Suprapubic skin (tissue), 4 donors: Measurements from ENCODE around the gene MTSS2. TPM values are rescaled to one million over a fixed set of nuclear protein-coding genes. Genes with fewer than 3 reads are reported as not detected.

Source experiments
- DNase-seq, 2 donors: peaks; one replicate each; pipeline ENCODE4 v3.0.0-alpha.2; 2019; ENCODE audit warnings: low spot score in 2 of 2
- H3K27ac ChIP-seq: fragments of 200-600 bp; sonication (generic); one replicate; pipeline ENCODE4 v1.5.1; 2019
- H3K27me3 ChIP-seq: fragments of 200-600 bp; sonication (generic); one replicate; pipeline ENCODE4 v1.5.1; 2019
- H3K36me3 ChIP-seq: fragments of 200-600 bp; sonication (generic); one replicate; pipeline ENCODE4 v1.5.1; 2019
- H3K4me1 ChIP-seq: fragments of 200-600 bp; sonication (generic); one replicate; pipeline ENCODE4 v1.5.1; 2019
- H3K4me3 ChIP-seq: fragments of 200-600 bp; sonication (generic); one replicate; pipeline ENCODE4 v1.5.1; 2019; ENCODE audit warnings: mild to moderate bottlenecking
- H3K9me3 ChIP-seq: fragments of 200-600 bp; sonication (generic); one replicate; pipeline ENCODE4 v1.5.1; 2019
- CTCF ChIP-seq, 2 donors: fragments of 200-600 bp in 1 of 2; fragments of 450-650 bp in 1 of 2; sonication (generic) in 1 of 2; IDR thresholded peaks; one replicate each; pipeline ENCODE4 v1.5.1; 2016 to 2019; ENCODE audit warnings: antibody characterized with exemption in 2 of 2, mild to moderate bottlenecking in 1 of 2, moderate library complexity in 1 of 2
- EP300 ChIP-seq: sonication (generic); formaldehyde crosslinking; IDR thresholded peaks from one replicate; pipeline ENCODE4 v1.6.1; 2017; ENCODE audit warnings: antibody characterized with exemption
- POLR2A ChIP-seq, 2 donors: fragments of 450-650 bp; IDR thresholded peaks; one replicate each; pipeline ENCODE4 v1.6.1; 2017; ENCODE audit warnings: antibody characterized with exemption in 2 of 2, mild to moderate bottlenecking in 2 of 2, moderate library complexity in 2 of 2
- POLR2AphosphoS5 ChIP-seq, 3 donors: sonication (generic); formaldehyde crosslinking; IDR thresholded peaks; one replicate each; pipeline ENCODE4 v1.6.1; 2017; ENCODE audit warnings: antibody characterized with exemption in 3 of 3
- WGBS: methylation state at CpG from one replicate; pipeline ENCODE4 v1.1.5; 2018; 5-methylcytosine and 5-hydroxymethylcytosine counted together
- total RNA-seq, 4 donors: library from RNA; depleted of rRNA; stranded (reverse); fragments of >200 nt; gene quantifications; one replicate each; pipeline ENCODE4 v1.1.0, GENCODE V29; 2016

MTSS2 gene
- total RNA-seq, 4 donors from 2014 or later, result 30.1 to 58.7 (median 42.6) TPM

GRCh38 chr16:70653406-70653805 lies 32.4 kb downstream of the MTSS2 start:
- TF ChIP-seq POLR2A (IDR thresholded peaks at IDR 0.05) (no peak), CTCF (IDR thresholded peaks at IDR 0.05) (no peak), EP300 (no peak), POLR2AphosphoS5 (IDR thresholded peaks at IDR 0.05) (no peak)
- H3K4me3 ChIP-seq, result no peak overlapping the region
- peaks cover 14% of the 10 kb centered on the region for H3K4me1 ChIP-seq
- WGBS, result 85% methylated on average over 4 of the region's 4 CpGs
- H3K36me3 ChIP-seq, result peaks cover 4% of the 10 kb centered on the region
- no peaks in the 10 kb centered on the region for H3K27me3 ChIP-seq
- no peak for DNase-seq
- no peaks in the 10 kb centered on the region for H3K9me3 ChIP-seq
- H3K27ac ChIP-seq, result no peak overlapping the region

GRCh38 chr16:70652322-70652721 lies 33.5 kb downstream of the MTSS2 start:
- peaks cover 14% of the 10 kb centered on the region for H3K4me1 ChIP-seq
- H3K27ac ChIP-seq, result no peak overlapping the region
- H3K4me3 ChIP-seq, result no peak overlapping the region
- no peaks in the 10 kb centered on the region for H3K9me3 ChIP-seq
- no peak for TF ChIP-seq POLR2A (IDR thresholded peaks at IDR 0.05)
- no peak for TF ChIP-seq CTCF (IDR thresholded peaks at IDR 0.05)
- TF ChIP-seq POLR2AphosphoS5 (IDR thresholded peaks at IDR 0.05), result no peak
- TF ChIP-seq EP300, result no peak
- WGBS, result 82% methylated on average over 2 of the region's 2 CpGs
- DNase-seq, result no peak
- no peaks in the 10 kb centered on the region for H3K27me3 ChIP-seq
- peaks cover 4% of the 10 kb centered on the region for H3K36me3 ChIP-seq

- peaks cover 14% of the 10 kb centered on the region for H3K4me1 ChIP-seq
- H3K4me3 ChIP-seq, result no peak overlapping the region
- no peak for DNase-seq
- no peaks in the 10 kb centered on the region for H3K9me3 ChIP-seq
- H3K27ac ChIP-seq, result no peak overlapping the region
- no peaks in the 10 kb centered on the region for H3K27me3 ChIP-seq
- 80% methylated on average over 3 of the region's 3 CpGs for WGBS
- peaks cover 8% of the 10 kb centered on the region for H3K36me3 ChIP-seq
- TF ChIP-seq POLR2AphosphoS5 (IDR thresholded peaks at IDR 0.05), result no peak
- TF ChIP-seq EP300, result no peak
- TF ChIP-seq CTCF (IDR thresholded peaks at IDR 0.05), result no peak
- no peak for TF ChIP-seq POLR2A (IDR thresholded peaks at IDR 0.05)
Observed at GRCh38 chr16:70651524-70651923, 34.3 kb downstream of the MTSS2 start.

GRCh38 chr16:70650216-70650615 lies 35.6 kb downstream of the MTSS2 start:
- DNase-seq, result no peak
- no peak overlapping the region for H3K27ac ChIP-seq
- H3K4me3 ChIP-seq, result no peak overlapping the region
- no peaks in the 10 kb centered on the region for H3K27me3 ChIP-seq
- no peaks in the 10 kb centered on the region for H3K9me3 ChIP-seq
- peaks cover 3% of the 10 kb centered on the region for H3K36me3 ChIP-seq
- peaks cover 14% of the 10 kb centered on the region for H3K4me1 ChIP-seq
- no peak for TF ChIP-seq POLR2AphosphoS5 (IDR thresholded peaks at IDR 0.05)
- TF ChIP-seq POLR2A (IDR thresholded peaks at IDR 0.05), result no peak
- no peak for TF ChIP-seq CTCF (IDR thresholded peaks at IDR 0.05)
- no peak for TF ChIP-seq EP300
- 66% methylated on average over 4 of the region's 4 CpGs for WGBS

GRCh38 chr16:70649300-70649699 lies 36.6 kb downstream of the MTSS2 start:
- H3K27ac ChIP-seq, result no peak overlapping the region
- DNase-seq, result no peak
- 80% methylated on average over 7 of the region's 7 CpGs for WGBS

More at GRCh38 chr16:70649300-70649699, 36.6 kb downstream of the MTSS2 start:
- Histone ChIP-seq H3K36me3 (peaks cover 3% of the 10 kb centered on the region), H3K4me1 (peaks cover 11% of the 10 kb centered on the region), H3K9me3 (no peaks in the 10 kb centered on the region), H3K4me3 (no peak overlapping the region), H3K27me3 (no peaks in the 10 kb centered on the region)
- TF ChIP-seq POLR2AphosphoS5 (IDR thresholded peaks at IDR 0.05), result no peak
- no peak for TF ChIP-seq EP300
- no peak for TF ChIP-seq CTCF (IDR thresholded peaks at IDR 0.05)
- TF ChIP-seq POLR2A (IDR thresholded peaks at IDR 0.05), result no peak
